GM19193 (cell line): ENCODE data around the gene SH3TC1.

Source experiments
- POLR2A ChIP-seq: IDR thresholded peaks from 4 replicates; pipeline ENCODE4 v1.6.1; 2011; ENCODE audit not compliant: insufficient read depth, insufficient read length; ENCODE audit errors: extremely low read depth

SH3TC1 gene

GRCh38 chr4:8197521-8197920 lies 1.6 kb upstream of the SH3TC1 start:
- TF ChIP-seq POLR2A, result no peak

- TF ChIP-seq POLR2A, result no peak
Observed at GRCh38 chr4:8198206-8198905, 734 bp upstream of the SH3TC1 start.

- TF ChIP-seq POLR2A, result peak; percentile 41
Observed at GRCh38 chr4:8199594-8200301, 658 bp downstream of the SH3TC1 start.

DNA sequence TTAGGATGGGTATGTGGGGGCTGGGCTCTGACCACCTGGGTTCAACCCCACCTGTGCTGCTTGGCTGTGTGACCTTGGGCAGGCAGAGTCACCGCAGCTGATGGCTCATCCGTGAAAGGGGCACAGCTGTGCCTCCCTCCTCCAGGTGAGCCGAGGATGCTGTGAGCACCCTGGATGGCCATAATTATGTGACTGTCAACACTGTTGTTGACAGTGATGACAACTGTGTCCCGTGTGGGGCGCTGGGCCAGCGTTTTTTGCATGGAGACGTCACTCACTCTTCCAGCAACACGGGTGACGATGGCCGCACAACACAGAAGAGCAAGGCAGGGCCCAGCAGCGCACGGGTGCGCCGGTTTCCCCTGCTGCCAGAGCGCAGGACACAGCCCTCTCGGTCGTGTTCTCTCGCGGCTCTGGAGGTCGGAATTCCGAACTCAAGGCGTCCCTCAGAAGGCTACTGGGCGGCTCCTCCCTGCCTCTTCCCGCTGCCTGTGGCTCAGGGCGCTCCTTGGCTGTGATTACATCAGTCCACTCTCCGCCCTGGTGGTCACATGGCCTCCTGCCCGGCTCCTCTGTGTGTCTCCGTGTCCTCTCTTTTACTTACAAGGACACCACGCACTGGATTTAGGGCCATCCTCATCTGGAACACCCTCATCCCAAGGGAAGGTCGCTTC lies 1.3 kb downstream of the SH3TC1 start:
- no peak for TF ChIP-seq POLR2A

DNA sequence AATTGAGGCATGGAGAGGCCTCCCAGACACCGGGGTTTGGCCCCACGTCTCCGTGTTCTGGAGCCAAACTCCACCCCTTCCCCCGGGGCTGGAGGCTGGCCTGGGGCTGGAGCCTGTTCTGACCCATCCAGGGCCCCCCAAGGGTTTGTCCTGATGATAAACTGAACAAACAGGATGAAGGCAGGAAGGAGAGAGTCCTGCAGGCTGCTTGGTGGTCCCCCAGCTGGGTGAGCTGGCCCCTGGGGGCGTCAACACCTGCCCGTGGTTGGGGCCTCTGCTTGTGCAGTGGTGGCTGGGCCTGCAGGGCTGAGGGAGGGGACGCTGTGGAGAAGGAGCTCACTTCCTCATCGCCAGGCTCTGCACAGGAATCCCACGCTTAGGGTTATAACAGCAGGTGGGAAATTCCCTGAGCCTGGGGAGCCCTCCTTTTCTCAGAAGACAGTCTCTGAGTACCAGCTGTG lies 2.3 kb downstream of the SH3TC1 start:
- no peak for TF ChIP-seq POLR2A

DNA sequence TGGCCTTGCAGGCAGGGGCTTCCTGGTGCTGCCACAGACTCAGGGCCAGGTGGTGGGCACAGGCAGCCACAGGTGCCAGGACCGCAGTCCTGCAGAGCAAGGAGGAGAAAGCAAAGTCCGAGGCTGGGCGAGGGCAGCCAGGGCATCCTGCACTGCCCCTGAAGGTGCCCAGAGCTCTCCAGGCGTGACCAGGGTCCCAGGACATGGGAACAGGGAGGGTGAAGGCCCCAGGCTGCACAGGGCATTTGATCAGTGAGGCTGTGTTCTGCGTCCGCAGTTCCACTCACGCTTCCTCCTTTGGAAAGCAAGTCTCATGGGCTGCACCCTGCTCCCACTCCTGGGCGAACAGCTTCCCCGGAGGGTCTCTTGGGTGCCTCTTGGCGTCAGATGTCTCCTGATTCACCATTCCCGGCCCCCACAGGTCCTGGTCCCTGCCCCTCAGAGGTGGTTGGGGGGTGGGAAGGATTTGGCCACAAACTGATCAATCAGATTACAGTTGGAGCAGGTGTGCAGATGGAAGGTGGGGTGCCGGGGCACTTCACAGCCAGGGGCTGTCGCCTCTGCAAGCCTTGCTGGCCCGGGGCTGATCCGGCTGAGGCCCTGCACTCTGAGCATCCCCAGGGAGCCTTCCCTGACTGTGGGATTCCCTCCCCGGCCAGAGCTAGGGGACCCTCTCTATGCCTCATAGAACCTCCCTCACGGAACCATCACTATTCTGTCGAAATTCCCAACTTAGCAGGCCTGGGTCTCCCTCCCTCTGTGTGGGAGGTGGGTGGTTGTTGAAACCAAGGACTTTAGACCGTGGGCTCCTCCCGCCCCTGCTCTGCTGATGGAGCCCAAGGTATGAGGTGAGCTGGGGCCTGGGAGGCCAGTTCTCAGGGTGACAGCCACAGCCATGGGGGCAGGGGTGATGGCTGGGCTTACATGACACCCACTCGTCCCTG lies 3.3 kb downstream of the SH3TC1 start:
- TF ChIP-seq POLR2A, result no peak

- TF ChIP-seq POLR2A, result no peak
Observed at GRCh38 chr4:8203052-8203401, 3.9 kb downstream of the SH3TC1 start.

DNA sequence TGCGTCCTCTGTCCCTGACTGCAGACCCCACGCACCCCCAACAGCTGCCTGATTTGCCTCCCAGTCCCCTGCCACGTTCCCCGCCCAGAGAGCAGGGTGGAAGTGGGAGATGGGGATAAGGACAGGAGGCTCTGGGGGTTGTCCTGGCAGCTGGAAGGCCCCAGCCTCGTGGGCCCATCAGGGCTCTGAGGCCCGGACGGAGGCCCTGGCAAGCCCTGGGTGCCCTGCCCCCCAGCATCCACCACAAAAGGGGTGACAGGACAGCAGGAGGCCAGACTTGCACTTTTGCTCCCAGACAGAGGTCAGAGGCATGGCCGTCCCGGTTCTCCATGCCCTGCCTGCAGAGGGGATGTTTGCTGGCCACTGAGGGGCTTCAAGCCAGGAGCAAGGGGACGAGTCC lies 4.7 kb downstream of the SH3TC1 start:
- no peak for TF ChIP-seq POLR2A

GRCh38 chr4:8204576-8205227 lies 5.6 kb downstream of the SH3TC1 start:
- no peak for TF ChIP-seq POLR2A

DNA sequence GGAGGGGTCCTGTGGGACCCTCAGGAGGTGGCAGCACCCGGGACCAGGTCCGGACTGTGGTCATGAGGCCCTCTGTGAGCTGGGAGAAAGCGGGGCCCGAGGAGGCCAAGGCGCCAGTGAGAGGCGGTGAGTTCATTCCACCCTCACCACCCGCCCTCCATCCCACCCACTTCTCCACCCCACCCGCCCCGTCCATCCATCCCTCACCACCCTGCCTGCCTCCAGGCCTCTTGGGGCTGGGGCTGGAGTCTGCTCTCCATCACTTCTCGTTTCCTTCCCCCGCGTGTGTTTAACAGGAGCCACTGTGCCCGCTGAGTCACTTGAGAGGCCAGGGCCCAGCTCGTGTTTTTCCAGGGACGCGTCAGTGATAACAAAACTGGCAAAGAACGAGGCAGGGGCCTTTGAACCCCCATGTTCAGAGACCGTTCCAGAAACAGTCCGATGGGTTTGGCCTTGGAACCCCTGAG lies 6.2 kb downstream of the SH3TC1 start:
- TF ChIP-seq POLR2A, result no peak

DNA sequence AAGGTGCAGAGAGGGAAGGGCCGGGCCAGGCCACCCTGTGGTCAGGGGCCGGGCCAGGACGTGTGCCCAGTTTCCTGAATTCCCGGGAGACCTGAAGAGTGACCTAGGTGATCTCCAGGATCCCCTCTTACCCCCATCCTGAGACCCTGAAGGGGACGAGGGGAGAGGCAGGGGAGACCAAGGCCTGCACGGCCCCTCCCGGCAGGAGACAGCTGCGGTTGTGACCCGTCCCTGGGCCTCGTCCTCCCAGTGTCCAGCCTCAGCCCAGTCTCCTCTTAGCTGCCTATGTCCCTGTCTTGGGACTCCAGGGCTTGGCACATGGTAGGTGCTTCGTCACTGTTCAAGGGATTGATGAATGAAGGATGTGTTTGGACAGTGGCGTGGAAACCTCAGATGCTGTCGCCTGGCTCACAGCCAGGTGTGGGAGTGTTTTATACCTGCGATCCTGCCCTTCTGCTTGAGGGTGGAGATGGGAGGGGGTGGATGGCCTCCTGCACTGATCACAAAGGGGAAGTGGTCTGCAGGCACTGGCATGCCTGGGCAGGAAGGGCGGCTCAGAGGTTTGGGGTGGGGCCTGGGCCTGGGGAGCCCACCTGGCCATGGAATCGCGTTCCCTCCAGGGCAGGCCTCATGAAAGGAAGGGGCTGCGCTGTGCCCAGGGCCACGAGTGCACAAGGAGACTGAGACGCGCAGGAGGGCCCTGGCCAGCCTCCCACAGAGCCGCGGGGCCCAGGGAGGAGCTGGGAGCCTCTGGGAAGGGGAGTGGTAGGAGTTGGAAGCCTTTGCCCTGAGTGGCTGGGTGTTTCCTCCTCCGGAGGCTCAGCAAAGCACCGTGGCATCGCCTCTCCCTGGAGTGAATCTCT lies 6.9 kb downstream of the SH3TC1 start:
- no peak for TF ChIP-seq POLR2A

DNA sequence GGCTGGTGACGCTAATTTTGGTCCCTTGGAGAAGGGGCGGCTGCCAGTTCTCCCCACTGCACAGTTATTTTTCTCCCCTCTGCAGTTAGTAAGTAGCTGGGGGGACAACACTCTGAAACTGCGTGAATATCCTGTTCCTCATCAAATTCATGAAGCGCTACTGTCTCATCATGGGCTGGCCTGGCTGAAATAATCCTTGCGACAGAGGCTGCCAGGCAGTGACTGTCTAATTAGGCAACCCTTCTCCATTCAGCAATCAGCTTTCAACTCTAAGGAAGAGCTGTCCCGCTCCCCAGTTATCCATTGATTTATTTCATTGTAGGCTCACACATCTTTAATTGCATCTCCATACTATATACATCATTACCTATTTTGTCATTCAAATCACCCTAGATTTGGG lies 8.2 kb downstream of the SH3TC1 start:
- no peak for TF ChIP-seq POLR2A

DNA sequence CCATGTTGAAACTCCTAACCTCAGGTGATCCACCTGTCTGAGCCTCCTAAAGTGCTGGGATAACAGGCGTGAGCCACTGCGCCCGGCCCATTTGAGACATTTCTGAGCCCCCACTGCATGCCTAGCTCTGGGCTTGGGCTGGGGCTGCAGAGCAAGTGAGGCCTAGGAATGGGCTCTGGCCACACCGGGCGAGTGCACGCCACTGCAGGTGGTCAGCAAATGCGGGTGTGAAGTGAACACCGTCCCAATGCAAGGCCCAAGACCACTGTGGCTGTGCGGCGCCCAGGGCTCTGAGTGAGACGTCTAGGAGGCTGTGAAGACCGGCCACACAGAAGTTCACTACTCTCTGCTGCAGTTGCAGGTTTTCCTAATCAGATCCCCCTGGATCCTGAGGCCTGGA lies 9.5 kb downstream of the SH3TC1 start:
- no peak for TF ChIP-seq POLR2A
